Testis (tissue), 3 donors: ENCODE data around the gene ZNF641. TPM values are rescaled to one million over a fixed set of nuclear protein-coding genes. Genes with fewer than 3 reads are reported as not detected.

Experiments
- DNase-seq: peaks from one replicate; pipeline ENCODE4 v3.0.0-alpha.2; 2019
- H3K27ac ChIP-seq, 2 donors: fragments of 200-600 bp; sonication (generic); one replicate each; pipeline ENCODE4 v1.5.1; 2019
- H3K27me3 ChIP-seq: fragments of 200-600 bp; sonication (generic); one replicate; pipeline ENCODE4 v1.5.1; 2019
- H3K36me3 ChIP-seq: fragments of 200-600 bp; sonication (generic); one replicate; pipeline ENCODE4 v1.5.1; 2017; ENCODE audit warnings: low read depth; ENCODE audit errors: missing control alignments
- H3K4me1 ChIP-seq: fragments of 200-600 bp; sonication (generic); one replicate; pipeline ENCODE4 v1.5.1; 2019
- H3K4me3 ChIP-seq, 2 donors: fragments of 200-600 bp; sonication (generic); one replicate each; pipeline ENCODE4 v1.5.1; 2017 to 2019
- H3K9me3 ChIP-seq: fragments of 200-600 bp; sonication (generic); one replicate; pipeline ENCODE4 v1.5.1; 2017
- POLR2A ChIP-seq: fragments of 450-650 bp; IDR thresholded peaks from one replicate; pipeline ENCODE4 v1.6.1; 2017; ENCODE audit warnings: antibody characterized with exemption, mild to moderate bottlenecking, moderate library complexity
- WGBS, 2 donors: methylation state at CpG; one replicate each; pipeline ENCODE4 v1.1.5; 2018; 5-methylcytosine and 5-hydroxymethylcytosine counted together
- intact Hi-C: fragments of 100-400 bp; cut with DNase I; formaldehyde crosslinking; loops from one replicate; pipeline ENCODE4 v1.15.1; 2023; ENCODE audit warnings: low total_unique reads
- polyA plus RNA-seq: library from polyadenylated mRNA; stranded (reverse); fragments of 350-450 nt; fragmentation: Illumina TruSeq; extraction: RNeasy Lipid Tissue Mini Kit (QIAGEN cat#74804); gene quantifications from one replicate; pipeline ENCODE4 v1.2.3, GENCODE V29; 2014; ENCODE audit warnings: low read depth, low replicate concordance; ENCODE audit not compliant: insufficient read depth
- small RNA-seq, 2 donors: library from RNA; depleted of rRNA; stranded (forward); fragments of <200 nt; gene quantifications; one replicate each; pipeline ENCODE3, GENCODE V24; 2016
- total RNA-seq, 2 donors: library from RNA; depleted of rRNA; stranded (reverse); fragments of >200 nt; gene quantifications; one replicate each; pipeline ENCODE4 v1.2.3, GENCODE V29; 2016
- TF ChIP-seq, protein P1 (sequence below), 3 experiments: fragments of 450-650 bp in 2 of 3; fragments of 200-600 bp in 1 of 3; sonication (generic) in 1 of 3; IDR thresholded peaks; one replicate each; pipeline ENCODE4 v1.5.1; 2016 to 2019; ENCODE audit warnings: antibody characterized with exemption in 3 of 3, mild to moderate bottlenecking in 2 of 3, moderate library complexity in 1 of 3

ZNF641 gene
- total and polyA plus RNA-seq, 3 donors from 2014 or later: 27.2 to 53.3 (median 40.1) TPM

DNA sequence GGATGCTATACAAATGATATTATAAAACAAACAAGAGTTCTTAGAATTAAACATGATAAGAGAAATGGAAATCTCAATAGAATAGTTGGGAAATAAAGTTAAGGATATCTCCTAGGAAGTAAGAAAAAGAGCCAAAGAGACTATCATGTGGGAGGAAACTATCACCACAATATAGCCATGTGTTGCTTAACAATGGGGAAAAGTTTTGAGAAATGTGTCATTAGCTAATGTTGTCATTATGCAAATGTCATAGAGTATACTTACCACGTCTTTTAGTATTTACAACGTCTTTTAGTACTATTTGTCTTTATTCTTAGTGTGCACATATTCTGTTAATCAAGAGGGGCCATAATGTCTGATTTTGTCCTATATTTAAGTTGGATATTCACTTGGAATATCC is 58.7 kb downstream of the ZNF641 start:
- no peaks in the 10 kb centered on the region for H3K36me3 ChIP-seq
- no peaks in the 10 kb centered on the region for H3K4me1 ChIP-seq
- no peaks in the 10 kb centered on the region for H3K27me3 ChIP-seq
- no peak overlapping the region for H3K27ac ChIP-seq
- TF ChIP-seq, protein P1, sequence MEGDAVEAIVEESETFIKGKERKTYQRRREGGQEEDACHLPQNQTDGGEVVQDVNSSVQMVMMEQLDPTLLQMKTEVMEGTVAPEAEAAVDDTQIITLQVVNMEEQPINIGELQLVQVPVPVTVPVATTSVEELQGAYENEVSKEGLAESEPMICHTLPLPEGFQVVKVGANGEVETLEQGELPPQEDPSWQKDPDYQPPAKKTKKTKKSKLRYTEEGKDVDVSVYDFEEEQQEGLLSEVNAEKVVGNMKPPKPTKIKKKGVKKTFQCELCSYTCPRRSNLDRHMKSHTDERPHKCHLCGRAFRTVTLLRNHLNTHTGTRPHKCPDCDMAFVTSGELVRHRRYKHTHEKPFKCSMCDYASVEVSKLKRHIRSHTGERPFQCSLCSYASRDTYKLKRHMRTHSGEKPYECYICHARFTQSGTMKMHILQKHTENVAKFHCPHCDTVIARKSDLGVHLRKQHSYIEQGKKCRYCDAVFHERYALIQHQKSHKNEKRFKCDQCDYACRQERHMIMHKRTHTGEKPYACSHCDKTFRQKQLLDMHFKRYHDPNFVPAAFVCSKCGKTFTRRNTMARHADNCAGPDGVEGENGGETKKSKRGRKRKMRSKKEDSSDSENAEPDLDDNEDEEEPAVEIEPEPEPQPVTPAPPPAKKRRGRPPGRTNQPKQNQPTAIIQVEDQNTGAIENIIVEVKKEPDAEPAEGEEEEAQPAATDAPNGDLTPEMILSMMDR (IDR thresholded peaks at IDR 0.05): no peak
- TF ChIP-seq POLR2A: no peak
- no peak overlapping the region for H3K4me3 ChIP-seq
- intact Hi-C loops: no loop called here
- WGBS, 2 donors: 62 to 82% methylated on average over 2 of the region's 2 CpGs
- no peaks in the 10 kb centered on the region for H3K9me3 ChIP-seq
- no peak for DNase-seq

DNA sequence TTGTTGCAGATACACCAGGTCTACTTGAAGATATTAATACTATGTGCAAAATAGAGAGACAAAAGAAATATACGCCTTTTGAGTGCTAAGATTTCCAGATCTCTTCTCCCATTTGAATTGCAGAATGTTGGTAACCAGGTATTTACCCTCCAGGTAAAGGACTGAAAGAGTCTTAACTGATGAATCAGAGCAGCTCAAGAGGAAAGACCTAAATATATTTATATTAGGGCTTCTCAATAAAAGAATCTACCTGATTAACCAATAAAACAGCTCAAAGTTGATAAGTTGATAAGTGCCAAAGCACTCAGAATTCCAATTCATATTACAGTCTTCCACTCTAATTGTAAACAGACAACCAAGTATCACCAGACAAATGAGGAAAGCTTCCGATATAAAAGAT is 59.2 kb downstream of the ZNF641 start:
- intact Hi-C loops: no loop called here
- WGBS, 2 donors: 81 to 88% methylated on average over 2 of the region's 2 CpGs
- H3K27ac ChIP-seq: no peak overlapping the region

DNA sequence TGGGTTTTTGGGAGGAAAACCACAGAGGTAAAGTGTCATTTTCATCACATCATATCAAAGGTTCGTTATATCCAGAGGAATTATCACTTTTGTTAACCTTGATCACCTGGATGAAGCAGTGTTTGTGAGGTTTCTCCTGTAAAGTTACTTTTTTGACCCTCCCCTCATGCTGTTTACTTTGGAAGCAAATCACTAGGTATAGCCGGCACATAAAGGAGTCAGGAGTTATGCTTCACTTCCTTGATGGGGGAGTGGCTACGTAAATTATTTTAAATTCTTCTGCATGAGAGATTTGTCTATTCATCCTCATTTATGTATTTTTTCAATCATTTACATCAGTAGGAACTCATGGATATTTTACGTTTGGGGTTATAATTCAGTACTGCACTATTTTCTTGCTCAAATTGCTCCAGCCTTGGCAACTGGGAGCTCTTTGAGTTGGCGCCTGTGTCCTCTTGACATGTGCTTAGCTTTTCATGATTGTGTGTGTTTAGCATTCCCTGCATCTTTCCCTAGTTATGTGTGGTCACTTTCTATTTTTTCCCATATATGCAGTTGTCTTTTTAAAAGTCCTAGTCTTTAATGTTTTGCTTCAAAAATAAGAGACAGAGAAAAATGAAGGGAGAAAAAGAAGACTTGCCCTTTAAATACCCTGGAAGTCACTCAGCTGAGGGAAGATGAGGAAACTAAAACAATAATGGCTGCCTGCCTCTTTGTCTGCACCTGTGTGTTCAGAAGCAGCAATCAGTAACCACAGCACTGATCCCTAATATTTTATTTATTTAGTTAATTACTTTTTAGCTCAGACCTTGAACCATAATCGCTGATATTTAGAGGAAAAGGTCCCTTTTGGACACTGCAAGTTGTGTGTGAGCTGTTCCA is 62.1 kb downstream of the ZNF641 start:
- H3K4me3 ChIP-seq: no peak overlapping the region
- no peak overlapping the region for H3K27ac ChIP-seq
- TF ChIP-seq, protein P1 (IDR thresholded peaks at IDR 0.05): no peak
- no peak for TF ChIP-seq POLR2A
- no peaks in the 10 kb centered on the region for H3K9me3 ChIP-seq
- 65 to 68% methylated on average over 6 of the region's 6 CpGs for WGBS, 2 donors
- H3K27me3 ChIP-seq: no peaks in the 10 kb centered on the region
- H3K4me1 ChIP-seq: no peaks in the 10 kb centered on the region
- DNase-seq: no peak
- intact Hi-C loops: no loop called here
- H3K36me3 ChIP-seq: no peaks in the 10 kb centered on the region

More for the DNA sequence above, 59.2 kb downstream of the ZNF641 start:
- no peak overlapping the region for H3K4me3 ChIP-seq
- DNase-seq: no peak
- no peak for TF ChIP-seq POLR2A
- TF ChIP-seq, protein P1 (IDR thresholded peaks at IDR 0.05): no peak
- no peaks in the 10 kb centered on the region for H3K27me3 ChIP-seq
- no peaks in the 10 kb centered on the region for H3K36me3 ChIP-seq
- H3K9me3 ChIP-seq: no peaks in the 10 kb centered on the region
- H3K4me1 ChIP-seq: no peaks in the 10 kb centered on the region

Small RNA genes within 50 kb of the gene (small RNA-seq; reads per million reads assigned to genes)
- 0 to 0.09 reads per million in 2 donors for gene AC024257.2

Other genes with a start within 250 kb of the ZNF641 start
- gene SENP1, start 244.8 kb downstream of the ZNF641 start, total RNA-seq: 100 to 1,000 TPM in 1 of 2 donors, 10 to 100 TPM in 1; 84.2 to 105 TPM
- gene SENP1, start 244.8 kb downstream of the ZNF641 start, polyA plus RNA-seq: 148 TPM
- gene PFKM, start 231.6 kb downstream of the ZNF641 start, total RNA-seq: 100 to 1,000 TPM in 1 of 2 donors, 10 to 100 TPM in 1; 99.6 to 104 TPM
- 190 TPM for gene PFKM, start 231.6 kb downstream of the ZNF641 start, polyA plus RNA-seq
- 10 to 100 TPM; 34.7 to 55.4 TPM for gene ASB8, start 193.4 kb downstream of the ZNF641 start, total RNA-seq
- gene ASB8, start 193.4 kb downstream of the ZNF641 start, polyA plus RNA-seq: 46.8 TPM
- 1 to 10 TPM; 6.9 to 8.0 TPM for gene CCDC184, start 167.3 kb downstream of the ZNF641 start, total RNA-seq
- gene CCDC184, start 167.3 kb downstream of the ZNF641 start, polyA plus RNA-seq: 7.8 TPM
- not detected for gene OR10AD1, start 147.6 kb downstream of the ZNF641 start, total RNA-seq
- gene OR10AD1, start 147.6 kb downstream of the ZNF641 start, polyA plus RNA-seq: 0.66 TPM
- under 1 TPM in 1 of 2 donors, not detected in 1; 0.71 TPM for gene ANP32D, start 121.6 kb upstream of the ZNF641 start, total RNA-seq
- gene ANP32D, start 121.6 kb upstream of the ZNF641 start, polyA plus RNA-seq: not detected
- 10 to 100 TPM; 22.3 to 77.1 TPM for gene C12orf54, start 131.6 kb upstream of the ZNF641 start, total RNA-seq
- 111 TPM for gene C12orf54, start 131.6 kb upstream of the ZNF641 start, polyA plus RNA-seq
- gene OR8S1, start 174.7 kb upstream of the ZNF641 start, total RNA-seq: not detected
- gene OR8S1, start 174.7 kb upstream of the ZNF641 start, polyA plus RNA-seq: not detected
- gene LALBA, start 219.1 kb upstream of the ZNF641 start, total RNA-seq: 1 to 10 TPM; 3.8 to 5.2 TPM
- 4.7 TPM for gene LALBA, start 219.1 kb upstream of the ZNF641 start, polyA plus RNA-seq